Measurements from ENCODE around the gene IQCK. TPM values are rescaled to one million over a fixed set of nuclear protein-coding genes. Genes with fewer than 3 reads are reported as not detected.
"Not testable (repeated sequence)": the region's sequence is repeated elsewhere in the genome, so short reads cannot be mapped to it uniquely, and the experiment has no call there.

Gene IQCK
- total RNA-seq, 1 experiment from 2014 or later: 3.1 TPM

GRCh38 chr16:19801369-19801768 lies 83.3 kb downstream of the IQCK start:
- not testable (repeated sequence) for DNase-seq (ENCODE audit: low read depth)

GRCh38 chr16:19801824-19802223 lies 83.8 kb downstream of the IQCK start:
- not testable (repeated sequence) for DNase-seq (ENCODE audit: low read depth)

GRCh38 chr16:19802612-19803011 lies 84.5 kb downstream of the IQCK start:
- no peak for DNase-seq (ENCODE audit: low read depth)

GRCh38 chr16:19804538-19805323 lies 86.7 kb downstream of the IQCK start:
- peak; percentile 18 for DNase-seq (ENCODE audit: low read depth)

GRCh38 chr16:19805459-19806162 lies 87.5 kb downstream of the IQCK start:
- DNase-seq (ENCODE audit: low read depth): no peak

- DNase-seq (ENCODE audit: low read depth): no peak
Observed at GRCh38 chr16:19808061-19808641, 90.1 kb downstream of the IQCK start.

GRCh38 chr16:19809121-19809635 lies 91.1 kb downstream of the IQCK start:
- DNase-seq (ENCODE audit: low read depth): peak; percentile 28

- no peak for DNase-seq (ENCODE audit: low read depth)
Observed at GRCh38 chr16:19809693-19810092, 91.6 kb downstream of the IQCK start.

- DNase-seq (ENCODE audit: low read depth): peak; percentile 48
Observed at GRCh38 chr16:19810817-19811731, 93.0 kb downstream of the IQCK start.

GRCh38 chr16:19812986-19813385 lies 94.9 kb downstream of the IQCK start:
- DNase-seq (ENCODE audit: low read depth): no peak

GRCh38 chr16:19815418-19815817 lies 97.3 kb downstream of the IQCK start:
- no peak for DNase-seq (ENCODE audit: low read depth)

- no peak for DNase-seq (ENCODE audit: low read depth)
Observed at GRCh38 chr16:19817122-19817521, 99.1 kb downstream of the IQCK start.

- DNase-seq (ENCODE audit: low read depth): no peak
Observed at GRCh38 chr16:19817875-19818274, 99.8 kb downstream of the IQCK start.

- DNase-seq (ENCODE audit: low read depth): no peak
Observed at GRCh38 chr16:19822533-19822932, 104.5 kb downstream of the IQCK start.

GRCh38 chr16:19823322-19823721 lies 105.3 kb downstream of the IQCK start:
- DNase-seq (ENCODE audit: low read depth): no peak

- no peak for DNase-seq (ENCODE audit: low read depth)
Observed at GRCh38 chr16:19824216-19824615, 106.1 kb downstream of the IQCK start.

- DNase-seq (ENCODE audit: low read depth): no peak
Observed at GRCh38 chr16:19829844-19830692, 112.0 kb downstream of the IQCK start.

GRCh38 chr16:19830902-19831560 lies 113.0 kb downstream of the IQCK start:
- no peak for DNase-seq (ENCODE audit: low read depth)

- peak; percentile 86 for DNase-seq (ENCODE audit: low read depth)
Observed at GRCh38 chr16:19831678-19832077, 113.6 kb downstream of the IQCK start.

- DNase-seq (ENCODE audit: low read depth): peak; percentile 77
Observed at GRCh38 chr16:19833176-19833575, 115.1 kb downstream of the IQCK start.
